Coronary artery (tissue), 2 donors: ENCODE data around the gene PLEKHB1.

ENCODE experiments used
- DNase-seq: peaks from one replicate; pipeline ENCODE4 v3.0.0-alpha.2; 2017; ENCODE audit warnings: low spot score
- H3K27ac ChIP-seq, 2 donors: fragments of 200-600 bp; sonication (generic); one replicate each; pipeline ENCODE4 v1.5.1; 2016 to 2019
- H3K4me3 ChIP-seq: fragments of 200-600 bp; sonication (generic); 2 replicates; pipeline ENCODE4 v1.5.1; 2016; ENCODE audit warnings: mild to moderate bottlenecking, moderate library complexity
- TF ChIP-seq, protein P1 (sequence below): fragments of 200-600 bp; sonication (generic); IDR thresholded peaks from one replicate; pipeline ENCODE4 v1.5.1; 2019; ENCODE audit warnings: antibody characterized with exemption

Gene PLEKHB1

DNA sequence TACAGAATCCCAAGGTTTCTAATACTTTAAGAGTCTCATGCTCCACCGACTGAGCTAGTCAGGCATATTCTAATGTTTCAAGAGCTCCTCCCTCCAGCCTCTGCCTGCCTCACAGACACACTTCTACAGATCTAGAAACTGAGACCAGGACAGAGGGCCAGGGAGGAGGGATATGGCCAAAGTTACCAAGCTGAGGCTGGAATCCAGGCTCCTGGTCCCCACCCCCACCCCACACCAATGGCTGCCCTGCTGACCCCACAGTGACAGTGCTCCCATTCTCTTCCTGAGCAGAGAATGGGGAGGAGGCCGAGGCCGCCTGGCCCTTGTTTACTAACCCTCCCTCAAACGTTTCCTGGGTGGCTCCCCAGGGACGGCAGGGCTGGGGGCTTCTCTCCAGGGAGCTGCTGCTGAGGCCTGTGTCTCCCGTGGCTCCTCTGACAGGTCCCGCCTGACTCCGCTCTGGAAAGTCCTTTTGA lies 2.2 kb downstream of the PLEKHB1 start:
- Histone ChIP-seq H3K27ac (no peak overlapping the region), H3K4me3 (no peak overlapping the region)
- DNase-seq: no peak
- TF ChIP-seq, protein P1, sequence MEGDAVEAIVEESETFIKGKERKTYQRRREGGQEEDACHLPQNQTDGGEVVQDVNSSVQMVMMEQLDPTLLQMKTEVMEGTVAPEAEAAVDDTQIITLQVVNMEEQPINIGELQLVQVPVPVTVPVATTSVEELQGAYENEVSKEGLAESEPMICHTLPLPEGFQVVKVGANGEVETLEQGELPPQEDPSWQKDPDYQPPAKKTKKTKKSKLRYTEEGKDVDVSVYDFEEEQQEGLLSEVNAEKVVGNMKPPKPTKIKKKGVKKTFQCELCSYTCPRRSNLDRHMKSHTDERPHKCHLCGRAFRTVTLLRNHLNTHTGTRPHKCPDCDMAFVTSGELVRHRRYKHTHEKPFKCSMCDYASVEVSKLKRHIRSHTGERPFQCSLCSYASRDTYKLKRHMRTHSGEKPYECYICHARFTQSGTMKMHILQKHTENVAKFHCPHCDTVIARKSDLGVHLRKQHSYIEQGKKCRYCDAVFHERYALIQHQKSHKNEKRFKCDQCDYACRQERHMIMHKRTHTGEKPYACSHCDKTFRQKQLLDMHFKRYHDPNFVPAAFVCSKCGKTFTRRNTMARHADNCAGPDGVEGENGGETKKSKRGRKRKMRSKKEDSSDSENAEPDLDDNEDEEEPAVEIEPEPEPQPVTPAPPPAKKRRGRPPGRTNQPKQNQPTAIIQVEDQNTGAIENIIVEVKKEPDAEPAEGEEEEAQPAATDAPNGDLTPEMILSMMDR: no peak

DNA sequence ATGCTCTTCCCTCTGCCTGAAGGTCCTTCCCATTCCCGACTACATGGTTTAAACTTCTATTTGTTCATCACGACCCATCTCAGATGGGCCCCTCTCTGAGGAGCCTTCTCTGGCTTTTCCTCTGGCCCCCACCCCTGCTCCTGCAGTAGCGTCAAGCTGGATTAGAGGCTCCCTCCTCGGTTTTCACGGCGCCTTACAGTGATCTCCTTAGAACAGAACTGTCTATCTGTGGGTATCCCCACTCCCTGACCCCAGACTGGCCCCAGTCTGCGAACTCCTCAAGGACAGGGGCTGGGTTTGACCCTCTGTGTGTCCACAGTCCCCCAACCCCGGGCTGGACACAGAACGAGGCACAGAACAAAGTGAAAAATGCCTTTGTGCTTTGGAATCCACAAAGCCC lies 2.8 kb downstream of the PLEKHB1 start:
- no peak for DNase-seq
- Histone ChIP-seq H3K4me3 (no peak overlapping the region), H3K27ac (no peak overlapping the region)
- TF ChIP-seq, protein P1: no peak

DNA sequence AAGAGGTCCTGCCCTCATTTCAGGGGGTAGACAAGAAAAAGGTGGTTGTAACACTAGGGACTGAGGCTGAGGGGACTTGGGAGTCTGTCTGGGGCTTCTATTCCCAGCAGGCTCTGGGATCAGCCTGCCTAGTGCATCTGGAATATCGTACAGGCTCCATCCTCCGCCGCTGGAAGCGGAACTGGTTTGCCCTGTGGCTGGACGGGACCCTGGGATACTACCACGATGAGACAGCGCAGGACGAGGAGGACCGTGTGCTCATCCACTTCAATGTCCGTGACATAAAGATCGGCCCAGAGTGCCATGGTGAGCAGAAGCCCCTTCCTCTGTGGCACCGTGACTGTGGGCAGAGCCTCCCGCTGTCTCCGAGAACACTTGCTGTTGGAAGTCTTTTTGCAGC lies 4.0 kb downstream of the PLEKHB1 start:
- TF ChIP-seq, protein P1: no peak
- Histone ChIP-seq H3K4me3 (no peak overlapping the region), H3K27ac (no peak overlapping the region)
- DNase-seq: no peak

DNA sequence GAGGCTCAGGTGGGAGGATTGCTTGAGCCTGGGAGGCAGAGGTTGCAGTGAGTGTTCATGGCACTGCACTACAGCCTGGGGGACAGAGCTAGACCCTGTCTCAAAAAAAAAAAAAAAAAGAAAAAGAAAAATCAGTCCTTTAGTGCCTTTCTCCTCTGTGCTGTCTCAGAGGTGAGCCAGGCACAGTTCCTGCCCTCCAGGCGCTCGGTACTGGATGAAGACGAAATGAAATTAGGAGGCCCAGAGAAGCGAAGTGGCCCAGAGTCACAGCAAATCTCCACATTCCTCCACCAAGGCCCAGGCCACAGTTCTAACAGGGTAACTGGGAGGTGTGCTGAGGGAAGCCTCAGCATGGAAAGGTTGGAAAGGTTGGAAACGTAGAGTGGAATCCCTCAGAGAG lies 4.9 kb downstream of the PLEKHB1 start:
- DNase-seq: no peak
- H3K4me3 ChIP-seq: no peak overlapping the region
- no peak overlapping the region for H3K27ac ChIP-seq
- TF ChIP-seq, protein P1: no peak

DNA sequence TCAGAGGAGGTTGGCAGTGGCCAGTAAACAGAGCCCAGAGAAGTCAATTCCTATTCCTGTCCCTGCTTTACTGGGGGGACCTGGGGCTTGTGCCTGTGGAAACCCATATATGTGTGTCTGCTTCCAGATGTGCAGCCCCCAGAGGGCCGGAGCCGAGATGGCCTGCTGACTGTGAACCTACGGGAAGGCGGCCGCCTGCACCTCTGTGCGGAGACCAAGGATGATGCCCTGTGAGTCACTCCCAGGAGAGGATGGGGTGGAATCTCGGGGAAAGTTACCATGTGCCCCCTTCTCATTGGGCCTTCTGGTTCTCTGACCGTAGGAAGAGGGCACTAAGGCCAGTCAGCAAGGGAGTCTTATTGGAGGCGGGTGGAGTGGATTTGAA lies 5.3 kb downstream of the PLEKHB1 start:
- peak overlapping the region in 1 of 2 donors; percentile 11 for H3K27ac ChIP-seq
- DNase-seq: no peak
- no peak overlapping the region for H3K4me3 ChIP-seq
- TF ChIP-seq, protein P1: no peak

DNA sequence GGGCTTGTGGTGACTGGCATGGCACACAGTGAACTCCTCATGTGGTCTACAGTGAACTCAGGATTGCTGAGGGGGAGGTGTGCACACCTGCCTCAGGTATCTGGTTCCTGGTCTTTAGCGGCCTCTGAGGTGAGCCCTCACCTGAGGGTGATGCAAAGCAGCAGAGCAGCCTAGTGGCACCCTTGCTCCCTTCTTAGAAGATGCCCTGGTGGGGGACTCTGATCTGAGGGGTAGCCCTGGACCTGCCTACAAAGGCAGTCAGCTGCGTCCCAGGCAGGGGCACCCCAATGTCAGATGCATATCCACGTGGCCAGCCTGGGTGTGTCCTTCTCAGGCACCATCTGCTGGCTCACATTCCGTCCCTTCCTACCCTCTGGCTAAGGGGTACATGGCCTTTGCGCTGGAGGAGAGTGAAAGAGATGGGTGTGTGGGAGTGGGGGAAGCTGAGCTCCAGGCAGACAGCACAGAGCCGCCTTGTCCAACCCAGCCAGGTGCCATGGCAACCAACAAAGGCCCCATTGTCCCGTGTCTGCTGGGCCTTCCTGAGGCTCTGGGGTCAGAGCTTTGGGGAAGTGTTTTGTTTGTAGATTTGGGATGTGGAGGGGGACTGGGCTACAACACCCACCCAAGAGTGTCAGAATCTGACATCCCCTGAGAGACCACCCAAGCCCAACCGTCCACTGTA lies 5.8 kb downstream of the PLEKHB1 start:
- Histone ChIP-seq H3K4me3 (no peak overlapping the region), H3K27ac (peak overlapping the region in 1 of 2 donors; percentile 11)
- no peak for DNase-seq
- TF ChIP-seq, protein P1: no peak

DNA sequence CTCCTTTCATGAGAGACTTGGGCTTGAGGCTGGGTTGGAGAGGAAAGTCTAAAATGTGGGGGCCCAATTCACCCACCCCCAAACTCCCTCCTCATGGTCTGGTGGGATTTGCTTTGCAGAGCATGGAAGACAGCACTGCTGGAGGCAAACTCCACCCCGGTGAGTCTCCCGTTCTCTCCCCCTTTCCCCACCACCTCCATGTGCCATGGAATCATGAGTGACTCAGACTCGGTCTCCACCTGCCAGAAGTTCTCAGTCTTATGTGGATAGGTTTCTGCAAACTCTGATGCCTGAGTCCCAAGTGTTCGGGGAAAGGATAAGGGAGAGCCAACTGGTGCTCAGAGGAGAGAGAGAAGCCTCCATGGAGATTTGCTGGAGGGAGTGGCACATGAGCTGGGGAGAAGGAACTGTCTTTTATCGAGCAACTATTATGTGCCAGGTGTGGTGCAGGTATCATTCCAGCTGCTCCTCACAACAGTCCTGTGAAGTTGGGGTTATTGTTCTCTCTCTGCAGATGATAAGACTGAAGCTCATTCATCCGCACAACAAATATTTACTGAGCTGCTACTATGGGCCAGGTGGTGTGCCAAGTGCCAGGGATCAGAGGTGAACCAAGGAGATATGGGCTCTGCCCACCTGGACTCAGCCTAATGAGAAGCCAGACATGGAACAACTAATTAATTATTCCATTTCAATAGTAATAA lies 6.6 kb downstream of the PLEKHB1 start:
- no peak overlapping the region for H3K27ac ChIP-seq
- no peak overlapping the region for H3K4me3 ChIP-seq
- TF ChIP-seq, protein P1: no peak
- DNase-seq: no peak
